Thoracic aorta (tissue), 2 donors: ENCODE measurements around the gene FRMPD2. TPM values are rescaled to one million over a fixed set of nuclear protein-coding genes. Genes with fewer than 3 reads are reported as not detected.

Experiments used
- ATAC-seq: fragments of 150-250 bp; one replicate; pipeline ENCODE4 v1.8.0; 2017; ENCODE audit warnings: low read depth; ENCODE audit not compliant: insufficient number of reproducible peaks, low FRiP score
- DNase-seq: peaks from one replicate; pipeline ENCODE4 v3.0.0-alpha.2; 2020; ENCODE audit warnings: low spot score
- H3K27ac ChIP-seq, 2 donors: fragments of 200-600 bp; sonication (generic); 1 replicate in 1 of 2; 2 replicates in 1 of 2; pipeline ENCODE4 v1.5.1; 2016; ENCODE audit warnings: mild to moderate bottlenecking in 2 of 2, moderate library complexity in 2 of 2
- H3K27me3 ChIP-seq: fragments of 200-600 bp; sonication (generic); replicated peaks from 2 replicates; pipeline ENCODE4 v1.6.0; 2016; ENCODE audit warnings: mild to moderate bottlenecking; ENCODE audit not compliant: insufficient read depth
- H3K36me3 ChIP-seq: fragments of 200-600 bp; sonication (generic); one replicate; pipeline ENCODE4 v1.5.1; 2016
- H3K4me1 ChIP-seq, 2 donors: fragments of 200-600 bp; sonication (generic); 1 replicate in 1 of 2; 2 replicates in 1 of 2; pipeline versions ENCODE4 v1.5.1 to v1.6.0; 2016; ENCODE audit warnings: low read depth in 2 of 2, mild to moderate bottlenecking in 1 of 2; ENCODE audit not compliant: control insufficient read depth in 1 of 2
- H3K4me3 ChIP-seq: fragments of 200-600 bp; sonication (generic); 2 replicates; pipeline ENCODE4 v1.5.1; 2016; ENCODE audit warnings: mild to moderate bottlenecking
- H3K9me3 ChIP-seq: fragments of 200-600 bp; sonication (generic); 2 replicates; pipeline ENCODE4 v1.5.1; 2016
- CTCF ChIP-seq: fragments of 200-600 bp; sonication (generic); IDR thresholded peaks from one replicate; pipeline ENCODE4 v1.5.1; 2019; ENCODE audit warnings: antibody characterized with exemption
- total RNA-seq, 2 donors: library from RNA; depleted of rRNA; stranded (reverse); fragments of >200 nt; gene quantifications; one replicate each; pipeline versions ENCODE4 v1.1.0 to v1.2.3, GENCODE V29; 2016

The FRMPD2 gene
- total RNA-seq, 2 donors from 2014 or later = not detected

GRCh38 chr10:48255722-48256121 is 18.8 kb downstream of the FRMPD2 start:
- DNase-seq (no peak), ATAC-seq (no peak)
- no peak overlapping the region for H3K27ac ChIP-seq
- H3K4me3 ChIP-seq = no peak overlapping the region
- no peaks in the 10 kb centered on the region for H3K4me1 ChIP-seq
- H3K27me3 ChIP-seq = no peaks in the 10 kb centered on the region
- H3K9me3 ChIP-seq = no peaks in the 10 kb centered on the region
- no peaks in the 10 kb centered on the region for H3K36me3 ChIP-seq
- TF ChIP-seq CTCF = no peak

- Histone ChIP-seq H3K27me3 (no peaks in the 10 kb centered on the region), H3K9me3 (no peaks in the 10 kb centered on the region), H3K36me3 (no peaks in the 10 kb centered on the region), H3K4me3 (no peak overlapping the region), H3K27ac (no peak overlapping the region), H3K4me1 (no peaks in the 10 kb centered on the region)
- no peak for DNase-seq
- ATAC-seq = no peak
- TF ChIP-seq CTCF = no peak
These were observed 19.6 kb downstream of the FRMPD2 start for GRCh38 chr10:48254750-48255512.

GRCh38 chr10:48253970-48254657 is 20.4 kb downstream of the FRMPD2 start:
- no peak for TF ChIP-seq CTCF
- H3K9me3 ChIP-seq = no peaks in the 10 kb centered on the region
- H3K4me1 ChIP-seq = no peaks in the 10 kb centered on the region
- no peak overlapping the region for H3K27ac ChIP-seq
- no peak overlapping the region for H3K4me3 ChIP-seq
- DNase-seq (no peak), ATAC-seq (no peak)
- no peaks in the 10 kb centered on the region for H3K36me3 ChIP-seq
- H3K27me3 ChIP-seq = no peaks in the 10 kb centered on the region

GRCh38 chr10:48252354-48252650 is 22.2 kb downstream of the FRMPD2 start:
- no peak for TF ChIP-seq CTCF
- H3K27ac ChIP-seq = no peak overlapping the region
- ATAC-seq = no peak
- H3K4me3 ChIP-seq = no peak overlapping the region
- DNase-seq = no peak
- H3K9me3 ChIP-seq = no peaks in the 10 kb centered on the region
- H3K36me3 ChIP-seq = no peaks in the 10 kb centered on the region
- no peaks in the 10 kb centered on the region for H3K4me1 ChIP-seq
- H3K27me3 ChIP-seq = no peaks in the 10 kb centered on the region

GRCh38 chr10:48251525-48252353 is 22.8 kb downstream of the FRMPD2 start:
- no peak for TF ChIP-seq CTCF
- H3K36me3 ChIP-seq = no peaks in the 10 kb centered on the region
- no peak for ATAC-seq
- H3K27me3 ChIP-seq = no peaks in the 10 kb centered on the region
- DNase-seq = no peak
- H3K4me1 ChIP-seq = no peaks in the 10 kb centered on the region
- H3K27ac ChIP-seq = no peak overlapping the region
- no peaks in the 10 kb centered on the region for H3K9me3 ChIP-seq
- H3K4me3 ChIP-seq = no peak overlapping the region
